Right lobe of liver (tissue), 4 donors: ENCODE results near the gene ATP6V1D.

ENCODE experiments used
- CTCF ChIP-seq, 4 donors: fragments of 200-600 bp in 3 of 4; fragments of 450-650 bp in 1 of 4; IDR thresholded peaks; one replicate each; pipeline versions ENCODE4 v1.5.1 to v1.8.0; 2016 to 2022; ENCODE audit warnings: antibody characterized with exemption in 4 of 4, mild to moderate bottlenecking in 2 of 4
- POLR2A ChIP-seq: fragments of 450-650 bp; IDR thresholded peaks from one replicate; pipeline ENCODE4 v1.6.1; 2017; ENCODE audit warnings: antibody characterized with exemption, mild to moderate bottlenecking
- donor health status: DM: no; HTN: no; CAD: no.
- donor health status: DM: no; HTN: no; CAD: no.
- donor health status: DM: no; HTN: yes; CAD: no.

GRCh38 chr14:67385120-67385519 is 25.5 kb upstream of the ATP6V1D start:
- TF ChIP-seq CTCF (IDR thresholded peaks at IDR 0.05): no peak
- no peak for TF ChIP-seq POLR2A
